ENCODE measurements around the gene FAM25C.
"Not testable (repeated sequence)": the region's sequence is repeated elsewhere in the genome, so short reads cannot be mapped to it uniquely, and the experiment has no call there.

DNA sequence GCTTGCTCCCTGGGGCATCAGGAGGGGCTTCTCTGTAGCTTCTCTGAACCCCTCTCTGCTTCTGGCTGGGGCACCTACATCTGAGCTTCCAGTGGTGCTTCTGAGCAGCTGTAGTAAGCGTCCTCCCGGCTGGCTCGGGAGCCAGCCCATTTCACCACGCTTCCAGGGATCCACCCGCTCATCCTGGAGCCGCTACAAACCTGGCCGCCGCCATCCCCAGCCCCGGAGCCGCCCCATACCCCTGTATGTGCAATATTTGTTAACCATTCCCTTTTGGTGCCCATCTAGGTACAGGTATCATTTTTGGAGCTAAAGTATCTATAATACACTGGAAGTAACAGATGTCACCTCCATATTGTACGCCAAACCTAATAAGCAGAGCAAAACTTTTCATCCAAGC is 7.0 kb downstream of the FAM25C start:
- TF ChIP-seq, protein P1, sequence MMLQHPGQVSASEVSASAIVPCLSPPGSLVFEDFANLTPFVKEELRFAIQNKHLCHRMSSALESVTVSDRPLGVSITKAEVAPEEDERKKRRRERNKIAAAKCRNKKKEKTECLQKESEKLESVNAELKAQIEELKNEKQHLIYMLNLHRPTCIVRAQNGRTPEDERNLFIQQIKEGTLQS (CRISPR knock-in tag; conservative IDR thresholded peaks at IDR 0.05) = not testable (repeated sequence)
- TF ChIP-seq FOXJ3 (CRISPR knock-in tag; IDR thresholded peaks at IDR 0.05; ENCODE audit: borderline replicate concordance); JUN (CRISPR knock-in tag; IDR thresholded peaks at IDR 0.05); ZNF121 (CRISPR knock-in tag; IDR thresholded peaks at IDR 0.05): not testable (repeated sequence)
- TF ChIP-seq, protein P2, sequence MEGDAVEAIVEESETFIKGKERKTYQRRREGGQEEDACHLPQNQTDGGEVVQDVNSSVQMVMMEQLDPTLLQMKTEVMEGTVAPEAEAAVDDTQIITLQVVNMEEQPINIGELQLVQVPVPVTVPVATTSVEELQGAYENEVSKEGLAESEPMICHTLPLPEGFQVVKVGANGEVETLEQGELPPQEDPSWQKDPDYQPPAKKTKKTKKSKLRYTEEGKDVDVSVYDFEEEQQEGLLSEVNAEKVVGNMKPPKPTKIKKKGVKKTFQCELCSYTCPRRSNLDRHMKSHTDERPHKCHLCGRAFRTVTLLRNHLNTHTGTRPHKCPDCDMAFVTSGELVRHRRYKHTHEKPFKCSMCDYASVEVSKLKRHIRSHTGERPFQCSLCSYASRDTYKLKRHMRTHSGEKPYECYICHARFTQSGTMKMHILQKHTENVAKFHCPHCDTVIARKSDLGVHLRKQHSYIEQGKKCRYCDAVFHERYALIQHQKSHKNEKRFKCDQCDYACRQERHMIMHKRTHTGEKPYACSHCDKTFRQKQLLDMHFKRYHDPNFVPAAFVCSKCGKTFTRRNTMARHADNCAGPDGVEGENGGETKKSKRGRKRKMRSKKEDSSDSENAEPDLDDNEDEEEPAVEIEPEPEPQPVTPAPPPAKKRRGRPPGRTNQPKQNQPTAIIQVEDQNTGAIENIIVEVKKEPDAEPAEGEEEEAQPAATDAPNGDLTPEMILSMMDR (IDR thresholded peaks at IDR 0.05) = not testable (repeated sequence)
- TF ChIP-seq, protein P3, sequence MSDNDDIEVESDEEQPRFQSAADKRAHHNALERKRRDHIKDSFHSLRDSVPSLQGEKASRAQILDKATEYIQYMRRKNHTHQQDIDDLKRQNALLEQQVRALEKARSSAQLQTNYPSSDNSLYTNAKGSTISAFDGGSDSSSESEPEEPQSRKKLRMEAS (CRISPR knock-in tag; IDR thresholded peaks at IDR 0.05) = not testable (repeated sequence)

All from WTC11 (cell line).